ENCODE results near the gene PRKAG3.

GRCh38 chr2:218819093-218819492 is 12.5 kb downstream of the PRKAG3 start:
- TF ChIP-seq CTCF (conservative IDR thresholded peaks at IDR 0.05) (no peak), EZH2 (IDR thresholded peaks at IDR 0.05; ENCODE audit: low read depth) (no peak)
